NCI-H146 treated with DMSO at 0.1 percent for 48 hours (cell line): ENCODE data around the gene WASF3.
A peak's percentile ranks its signal among the peaks of the same experiment; 100 is the strongest.

Experiments
- DNase-seq: peaks from one replicate; lab custom pipeline; 2025; ENCODE audit not compliant: unreplicated experiment; lab: John Stamatoyannopoulos, UW

WASF3 gene

DNA sequence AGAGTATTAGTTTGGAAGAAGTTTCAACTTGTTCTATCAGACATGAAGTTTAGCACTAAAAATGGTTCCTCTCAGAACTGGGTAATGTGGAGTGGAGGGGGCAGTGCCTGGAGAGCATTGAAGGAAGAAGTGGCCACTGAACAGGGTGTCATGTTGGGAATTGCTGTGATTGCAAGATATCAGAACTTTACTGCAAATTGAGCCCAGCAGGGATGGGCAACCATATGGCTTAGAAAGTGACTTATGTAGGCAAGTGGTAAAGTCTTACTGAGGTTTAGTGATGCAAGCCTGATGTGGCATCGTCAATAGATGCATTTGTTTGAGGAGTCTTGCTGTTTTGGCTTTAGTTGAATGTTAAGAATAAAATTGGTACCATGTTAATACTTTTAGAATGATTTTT is 31.7 kb downstream of the WASF3 start:
- DNase-seq: no peak

DNA sequence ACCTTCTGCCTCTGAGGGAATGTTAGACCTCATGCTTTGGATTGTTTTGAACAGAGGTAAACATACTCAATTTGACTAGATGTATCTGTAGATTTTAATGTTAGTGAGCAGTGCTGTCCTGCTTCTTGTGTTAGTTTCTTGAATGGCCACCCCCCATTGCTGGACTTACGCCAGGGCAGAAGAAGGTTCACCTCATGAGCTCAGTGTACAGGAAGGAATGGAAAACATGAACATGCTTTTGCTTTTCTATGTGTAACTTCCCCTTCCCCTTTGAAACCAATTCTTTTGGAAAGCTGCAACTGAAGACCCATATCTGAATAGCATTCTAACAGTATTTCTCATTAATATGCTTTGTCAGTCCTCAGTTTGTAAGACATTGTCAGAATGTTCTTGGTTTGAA is 32.3 kb downstream of the WASF3 start:
- DNase-seq: no peak

DNA sequence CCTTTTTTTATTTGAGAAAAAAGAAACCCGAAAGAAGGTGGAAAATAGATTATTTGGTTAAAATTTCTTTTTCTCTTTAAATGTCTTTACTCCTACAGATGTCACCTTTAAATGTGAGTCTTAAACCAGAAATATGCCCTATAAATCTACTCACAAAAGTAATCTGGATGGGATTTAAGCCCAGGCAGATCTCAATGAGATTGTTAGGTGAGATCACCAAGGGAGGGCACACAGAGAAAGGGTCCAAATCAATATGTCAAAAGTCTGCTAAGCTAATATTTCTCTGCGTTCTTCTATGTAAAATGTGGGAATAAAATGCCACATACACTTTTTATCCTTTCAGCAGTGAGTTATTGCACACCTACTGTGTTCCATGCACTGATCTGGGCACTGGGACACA is 32.9 kb downstream of the WASF3 start:
- no peak for DNase-seq

GRCh38 chr13:26590951-26591350 is 33.5 kb downstream of the WASF3 start:
- DNase-seq: no peak

- DNase-seq: no peak
Measured at GRCh38 chr13:26591672-26592071, 34.2 kb downstream of the WASF3 start.

DNA sequence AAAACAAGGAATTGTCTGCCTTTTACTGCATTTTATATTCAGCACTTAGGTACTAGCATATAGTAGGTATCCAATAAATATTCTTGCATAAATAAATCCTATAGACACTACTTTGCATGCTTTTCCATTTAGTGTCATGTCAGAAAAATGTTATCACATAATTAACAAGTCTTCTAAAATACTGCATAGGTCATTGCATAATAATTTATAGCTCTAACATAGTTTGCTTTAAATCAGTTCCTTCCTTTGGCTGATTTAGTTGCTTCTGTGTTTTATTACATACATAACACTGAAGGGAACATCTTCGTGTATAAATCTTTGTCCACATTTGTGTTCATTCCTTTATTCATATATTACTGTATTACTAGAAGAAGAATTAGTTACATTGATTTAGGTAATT is 36.2 kb downstream of the WASF3 start:
- DNase-seq: no peak

DNA sequence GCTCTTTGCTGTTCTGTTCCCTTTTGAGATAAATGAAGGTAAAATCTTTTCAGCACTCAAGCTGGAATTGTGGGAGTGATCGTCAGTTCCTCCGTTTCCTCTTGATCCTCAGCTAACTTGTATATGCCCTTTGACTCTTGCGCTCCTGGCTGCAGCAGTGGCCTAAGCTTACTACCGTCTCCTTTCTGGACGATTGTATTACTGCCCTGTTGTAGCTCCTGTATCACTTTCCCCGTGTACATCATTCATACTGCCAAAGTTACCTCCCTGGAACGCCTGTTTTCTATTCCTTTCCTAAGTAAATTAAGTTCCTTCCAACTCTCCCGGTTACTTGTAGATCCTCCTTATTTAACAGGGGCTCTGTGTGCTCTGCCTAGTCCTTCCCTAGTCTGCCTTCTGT is 36.9 kb downstream of the WASF3 start:
- no peak for DNase-seq

DNA sequence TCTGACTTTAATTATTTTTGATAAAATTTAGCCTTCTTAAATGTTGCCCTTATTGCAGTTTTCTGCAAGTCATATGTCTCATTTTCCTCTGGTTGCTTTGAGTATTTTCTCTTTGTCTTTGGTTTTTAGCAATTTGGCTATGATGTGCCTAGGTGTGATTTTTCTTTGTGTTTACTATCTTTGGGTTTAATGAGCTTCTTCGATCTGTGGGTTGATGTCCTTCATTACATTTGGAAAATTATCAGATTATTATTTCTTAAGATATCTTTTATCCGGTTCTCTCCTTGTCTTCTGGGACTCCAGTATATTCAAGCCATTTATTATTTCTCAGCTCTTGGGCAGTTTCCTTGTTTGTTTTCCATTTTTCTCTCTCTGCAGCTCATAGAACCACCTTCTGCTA is 39.0 kb downstream of the WASF3 start:
- no peak for DNase-seq

GRCh38 chr13:26599403-26599802 is 41.9 kb downstream of the WASF3 start:
- DNase-seq: no peak

DNA sequence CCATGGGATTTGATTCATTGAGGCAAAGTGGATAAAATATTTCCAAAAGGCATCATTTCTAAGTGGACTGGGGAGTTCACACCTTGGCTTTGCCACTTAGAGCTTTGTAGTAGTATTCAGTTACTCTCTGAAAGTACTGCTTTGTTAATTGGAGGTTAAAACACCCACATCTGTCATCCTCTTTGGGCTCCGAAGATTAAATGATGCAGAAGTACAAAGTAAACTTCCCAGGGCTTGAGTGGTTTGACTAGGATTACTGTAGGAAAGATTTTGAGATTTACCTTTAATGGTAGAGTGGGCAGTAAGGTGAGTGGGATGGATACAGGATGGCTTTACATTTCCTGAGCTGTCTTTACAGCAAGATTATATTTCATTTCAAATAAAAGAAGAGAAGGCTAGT is 42.4 kb downstream of the WASF3 start:
- DNase-seq: no peak

DNA sequence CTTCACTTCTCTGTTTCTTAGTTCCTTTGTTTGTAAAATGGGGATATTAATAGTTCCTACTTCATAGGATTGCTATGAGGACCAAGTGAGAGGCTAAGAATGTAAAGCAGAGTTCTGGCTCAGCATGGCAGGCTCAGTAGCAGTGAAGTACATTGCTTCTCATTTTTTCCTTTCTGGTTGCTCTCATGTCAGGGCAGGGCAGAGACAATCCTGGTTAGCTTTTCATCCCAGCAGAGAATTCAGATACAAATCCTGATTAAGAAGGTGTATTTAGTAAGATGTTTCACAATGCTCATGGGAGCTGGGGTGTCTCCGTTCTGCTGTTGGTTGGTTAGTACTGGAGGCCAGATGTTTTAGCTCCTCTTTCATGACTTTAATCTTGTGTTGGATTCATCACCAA is 42.9 kb downstream of the WASF3 start:
- DNase-seq: no peak

DNA sequence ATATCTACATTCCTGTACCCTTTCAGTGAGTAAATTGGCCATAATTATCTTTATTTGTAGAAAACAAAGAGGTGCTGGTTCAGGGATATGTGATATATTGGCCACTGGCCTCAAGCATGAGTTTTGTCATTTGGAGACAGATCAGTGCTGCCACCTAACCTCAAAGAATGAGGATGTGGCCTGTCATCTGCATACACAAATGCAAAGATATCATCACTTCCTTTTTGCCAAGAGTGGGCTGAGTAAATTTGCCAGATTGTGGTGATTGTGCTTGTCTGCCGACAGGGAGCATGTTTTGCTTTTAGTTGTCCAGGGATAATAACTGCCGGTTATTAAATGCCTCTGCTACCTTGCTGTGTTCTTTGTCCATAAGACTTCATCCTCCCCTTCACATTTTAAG is 44.2 kb downstream of the WASF3 start:
- peak; percentile 33 for DNase-seq

DNA sequence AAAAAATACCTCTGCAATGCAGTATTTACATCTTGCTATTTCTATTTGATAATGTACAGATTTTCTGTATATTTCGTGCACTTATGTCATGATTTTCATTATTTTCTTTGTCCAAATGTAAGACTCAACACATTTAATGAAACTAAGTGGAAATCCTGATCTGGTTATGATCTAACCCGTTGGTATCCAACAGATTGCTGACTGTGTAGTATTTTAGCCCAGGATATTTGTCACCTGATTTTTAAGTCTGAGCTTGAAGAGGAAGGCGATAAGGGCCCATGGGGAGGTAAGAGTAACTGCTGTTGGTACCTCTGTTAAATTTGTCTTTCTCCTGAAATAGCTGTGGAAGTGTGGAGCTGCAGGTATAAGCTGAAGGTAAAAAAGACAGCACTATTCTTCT is 45.3 kb downstream of the WASF3 start:
- no peak for DNase-seq

GRCh38 chr13:26604784-26605545 is 47.5 kb downstream of the WASF3 start:
- no peak for DNase-seq

DNA sequence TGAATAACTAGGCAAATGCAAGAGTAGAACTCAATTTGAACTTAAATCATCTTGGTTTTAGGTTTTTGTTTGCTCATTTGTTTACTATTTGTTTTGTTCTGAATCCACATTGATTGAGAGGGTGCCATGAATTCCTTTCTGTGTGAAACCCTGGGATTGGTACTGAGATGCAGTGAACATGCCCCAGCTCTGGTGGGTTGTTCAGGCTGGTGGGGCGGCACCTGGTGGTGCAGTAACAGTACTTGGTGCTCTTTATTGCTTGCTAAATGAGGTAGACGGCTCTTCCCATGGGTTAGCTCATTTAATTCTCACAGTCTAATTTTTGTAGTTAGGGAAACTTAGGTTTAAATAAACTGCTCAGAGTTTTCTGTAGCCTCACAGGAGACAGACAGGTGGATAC is 48.4 kb downstream of the WASF3 start:
- no peak for DNase-seq

GRCh38 chr13:26606631-26607030 is 49.1 kb downstream of the WASF3 start:
- no peak for DNase-seq

- DNase-seq: no peak
Measured at GRCh38 chr13:26614721-26615120, 57.2 kb downstream of the WASF3 start.

DNA sequence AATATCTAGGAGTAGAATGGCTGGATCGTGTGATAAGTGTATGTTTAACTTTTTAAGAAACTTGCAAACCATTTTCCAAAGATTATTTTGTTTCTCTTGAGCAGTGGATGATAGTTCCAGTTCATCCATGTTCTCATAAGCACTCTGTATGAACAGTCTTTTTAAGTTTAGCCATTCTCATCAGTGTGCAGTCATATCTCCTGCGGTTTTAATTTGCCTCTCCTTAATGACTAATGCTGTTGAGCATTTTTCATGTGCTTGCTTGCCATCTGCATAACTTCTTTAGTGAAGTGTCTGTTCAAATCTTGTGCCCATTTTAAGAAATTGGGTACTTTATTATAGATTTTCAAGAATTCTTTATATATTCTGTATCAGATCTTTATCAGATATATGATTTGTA is 58.6 kb downstream of the WASF3 start:
- no peak for DNase-seq

GRCh38 chr13:26618726-26619125 is 61.2 kb downstream of the WASF3 start:
- no peak for DNase-seq

DNA sequence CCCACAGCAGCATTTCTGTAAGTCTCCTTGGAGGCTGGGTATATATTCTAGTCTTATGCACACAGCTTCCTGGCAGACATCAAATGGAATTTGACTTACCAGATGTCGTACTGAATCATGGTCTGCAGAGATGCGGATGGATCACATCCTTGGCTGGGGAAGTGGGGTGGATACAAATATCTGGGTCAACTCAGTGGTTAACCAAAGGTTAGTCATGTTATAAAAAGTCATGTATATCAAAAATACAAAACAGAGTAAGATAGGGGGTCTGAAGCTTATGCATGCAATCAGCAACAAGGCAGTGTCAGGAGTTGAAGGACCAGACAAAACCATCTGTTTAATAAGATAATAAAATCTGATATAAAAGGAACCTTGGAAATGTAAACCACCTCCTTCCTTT is 61.9 kb downstream of the WASF3 start:
- no peak for DNase-seq

DNA sequence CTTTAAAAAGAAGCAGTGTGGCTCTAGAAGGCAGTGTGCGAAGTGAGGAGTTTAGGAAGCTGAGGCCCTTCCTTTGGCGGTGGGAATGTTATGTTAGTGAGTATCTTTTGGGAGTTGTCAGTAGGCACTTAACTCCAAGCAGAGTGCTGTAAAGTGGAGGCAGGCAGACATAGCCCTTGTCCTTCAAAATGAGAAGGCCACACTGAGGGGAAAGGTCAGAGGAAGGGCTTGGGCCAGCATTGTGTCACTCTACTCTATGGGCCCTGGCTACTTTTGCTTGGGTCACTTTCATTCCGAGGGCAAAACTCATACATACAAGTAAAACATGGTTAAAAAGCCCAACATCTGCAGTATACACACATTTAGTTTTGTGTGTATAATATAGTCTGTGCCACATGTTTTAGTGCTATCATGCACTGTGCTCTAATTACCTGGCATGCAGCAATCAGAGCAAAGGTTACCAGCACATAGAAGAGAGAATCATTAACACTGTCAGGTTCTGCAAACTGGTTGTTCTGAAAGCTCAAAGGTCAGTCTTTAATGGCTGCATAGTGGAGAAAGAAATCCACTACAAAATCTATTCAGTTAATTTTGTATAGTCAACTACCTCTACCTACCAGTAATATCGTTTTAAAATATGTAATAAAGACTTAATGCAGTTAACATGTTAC is 64.4 kb downstream of the WASF3 start:
- no peak for DNase-seq

DNA sequence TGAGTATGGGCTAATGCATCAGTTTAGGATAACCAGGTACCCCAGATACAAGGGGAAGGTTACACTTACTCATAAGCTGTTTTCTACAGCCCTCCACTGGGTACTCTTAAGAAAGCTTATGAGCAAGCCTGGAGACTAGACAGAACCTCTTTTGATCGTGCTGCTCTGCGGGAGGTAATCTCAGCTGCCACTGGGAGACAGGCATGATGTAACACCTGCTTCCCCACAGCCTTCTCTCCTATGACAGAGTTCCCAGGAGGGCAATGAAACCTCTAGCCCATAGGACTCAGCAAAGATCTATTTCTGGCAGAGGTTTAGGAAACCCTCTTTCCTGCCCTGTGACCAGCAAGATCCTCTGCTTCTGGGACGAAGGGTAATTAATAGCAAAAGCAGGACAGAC is 65.6 kb downstream of the WASF3 start:
- no peak for DNase-seq

- no peak for DNase-seq
Measured at GRCh38 chr13:26624572-26624971, 67.1 kb downstream of the WASF3 start.
